IPS-20b (cell line): ENCODE data around the gene TMOD1.

Source experiments
- H3K27ac ChIP-seq: one replicate; pipeline ENCODE4 v1.5.1; 2013; ENCODE audit warnings: low read length
- H3K27me3 ChIP-seq: 2 replicates; pipeline ENCODE4 v1.6.1; 2013; ENCODE audit warnings: mild to moderate bottlenecking, low read length, inconsistent platforms; ENCODE audit not compliant: insufficient read depth
- H3K36me3 ChIP-seq: 2 replicates; pipeline ENCODE4 v1.6.1; 2013; ENCODE audit warnings: low read depth, mild to moderate bottlenecking, inconsistent platforms, low read length, moderate library complexity; ENCODE audit not compliant: insufficient read depth
- H3K4me1 ChIP-seq: 2 replicates; pipeline ENCODE4 v1.6.1; 2013; ENCODE audit warnings: mild to moderate bottlenecking, control low read depth, inconsistent platforms, low read length, moderate library complexity; ENCODE audit not compliant: insufficient read depth
- H3K4me3 ChIP-seq: 2 replicates; pipeline ENCODE4 v1.5.1; 2013; ENCODE audit warnings: mild to moderate bottlenecking, low read length, inconsistent platforms
- H3K9ac ChIP-seq: 2 replicates; pipeline ENCODE4 v1.6.1; 2013; ENCODE audit warnings: low read depth, mild to moderate bottlenecking, inconsistent platforms, low read length, moderate library complexity
- H3K9me3 ChIP-seq: 2 replicates; pipeline ENCODE4 v1.6.1; 2013; ENCODE audit warnings: mild to moderate bottlenecking, low read depth, low read length, inconsistent platforms; ENCODE audit not compliant: insufficient read depth

Gene TMOD1

GRCh38 chr9:97510797-97511654 is 9.6 kb downstream of the TMOD1 start:
- no peaks in the 10 kb centered on the region for H3K9me3 ChIP-seq
- H3K27ac ChIP-seq: no peak overlapping the region
- H3K36me3 ChIP-seq: no peaks in the 10 kb centered on the region
- peaks cover 13% of the 10 kb centered on the region for H3K27me3 ChIP-seq
- H3K4me3 ChIP-seq: no peak overlapping the region
- no peak overlapping the region for H3K9ac ChIP-seq
- H3K4me1 ChIP-seq: no peaks in the 10 kb centered on the region

- no peaks in the 10 kb centered on the region for H3K4me1 ChIP-seq
- no peaks in the 10 kb centered on the region for H3K36me3 ChIP-seq
- peaks cover 4% of the 10 kb centered on the region; the same call in 1 of the 2 replicates for H3K27me3 ChIP-seq
- H3K27ac ChIP-seq: no peak overlapping the region
- no peak overlapping the region for H3K4me3 ChIP-seq
- no peaks in the 10 kb centered on the region for H3K9me3 ChIP-seq
- no peak overlapping the region for H3K9ac ChIP-seq
Observed at GRCh38 chr9:97511655-97512427, 10.4 kb downstream of the TMOD1 start.

- no peak overlapping the region for H3K4me3 ChIP-seq
- no peaks in the 10 kb centered on the region for H3K4me1 ChIP-seq
- H3K36me3 ChIP-seq: no peaks in the 10 kb centered on the region
- no peaks in the 10 kb centered on the region for H3K27me3 ChIP-seq
- H3K9ac ChIP-seq: no peak overlapping the region
- H3K27ac ChIP-seq: no peak overlapping the region
- no peaks in the 10 kb centered on the region for H3K9me3 ChIP-seq
Observed at GRCh38 chr9:97512966-97513560, 11.6 kb downstream of the TMOD1 start.

GRCh38 chr9:97514531-97514930 is 13.1 kb downstream of the TMOD1 start:
- Histone ChIP-seq H3K4me1 (no peaks in the 10 kb centered on the region), H3K27ac (no peak overlapping the region), H3K9ac (no peak overlapping the region), H3K4me3 (no peak overlapping the region), H3K27me3 (no peaks in the 10 kb centered on the region), H3K36me3 (no peaks in the 10 kb centered on the region), H3K9me3 (no peaks in the 10 kb centered on the region)

GRCh38 chr9:97515662-97516061 is 14.2 kb downstream of the TMOD1 start:
- H3K9ac ChIP-seq: no peak overlapping the region
- no peak overlapping the region for H3K4me3 ChIP-seq
- no peaks in the 10 kb centered on the region for H3K36me3 ChIP-seq
- no peak overlapping the region for H3K27ac ChIP-seq
- no peaks in the 10 kb centered on the region for H3K27me3 ChIP-seq
- no peaks in the 10 kb centered on the region for H3K9me3 ChIP-seq
- H3K4me1 ChIP-seq: no peaks in the 10 kb centered on the region

GRCh38 chr9:97516111-97516510 is 14.6 kb downstream of the TMOD1 start:
- H3K27me3 ChIP-seq: no peaks in the 10 kb centered on the region
- no peak overlapping the region for H3K4me3 ChIP-seq
- H3K9me3 ChIP-seq: no peaks in the 10 kb centered on the region
- no peaks in the 10 kb centered on the region for H3K4me1 ChIP-seq
- no peak overlapping the region for H3K27ac ChIP-seq
- H3K36me3 ChIP-seq: no peaks in the 10 kb centered on the region
- no peak overlapping the region for H3K9ac ChIP-seq

GRCh38 chr9:97517331-97518089 is 16.0 kb downstream of the TMOD1 start:
- no peaks in the 10 kb centered on the region for H3K27me3 ChIP-seq
- H3K4me1 ChIP-seq: no peaks in the 10 kb centered on the region
- no peak overlapping the region for H3K9ac ChIP-seq
- no peak overlapping the region for H3K27ac ChIP-seq
- no peaks in the 10 kb centered on the region for H3K36me3 ChIP-seq
- H3K4me3 ChIP-seq: no peak overlapping the region
- H3K9me3 ChIP-seq: no peaks in the 10 kb centered on the region

GRCh38 chr9:97518166-97518908 is 16.9 kb downstream of the TMOD1 start:
- Histone ChIP-seq H3K9me3 (no peaks in the 10 kb centered on the region), H3K27me3 (no peaks in the 10 kb centered on the region), H3K9ac (no peak overlapping the region), H3K36me3 (no peaks in the 10 kb centered on the region), H3K4me3 (no peak overlapping the region), H3K27ac (no peak overlapping the region), H3K4me1 (no peaks in the 10 kb centered on the region)

GRCh38 chr9:97518909-97519307 is 17.4 kb downstream of the TMOD1 start:
- H3K27me3 ChIP-seq: no peaks in the 10 kb centered on the region
- no peaks in the 10 kb centered on the region for H3K9me3 ChIP-seq
- no peaks in the 10 kb centered on the region for H3K36me3 ChIP-seq
- H3K27ac ChIP-seq: no peak overlapping the region
- H3K9ac ChIP-seq: no peak overlapping the region
- H3K4me3 ChIP-seq: no peak overlapping the region
- H3K4me1 ChIP-seq: no peaks in the 10 kb centered on the region

- Histone ChIP-seq H3K27ac (no peak overlapping the region), H3K36me3 (no peaks in the 10 kb centered on the region), H3K9ac (no peak overlapping the region), H3K27me3 (no peaks in the 10 kb centered on the region), H3K9me3 (no peaks in the 10 kb centered on the region), H3K4me3 (no peak overlapping the region), H3K4me1 (no peaks in the 10 kb centered on the region)
Observed at GRCh38 chr9:97519441-97519970, 18.0 kb downstream of the TMOD1 start.
